Bronchial epithelial cell (primary cell): ENCODE measurements around the gene SNX32. TPM values are rescaled to one million over a fixed set of nuclear protein-coding genes. Genes with fewer than 3 reads are reported as not detected.

ENCODE experiments used
- DNase-seq: peaks from one replicate; pipeline ENCODE4 v3.0.0-alpha.2; 2010; ENCODE audit warnings: low read depth
- FAIRE-seq: peaks from 2 replicates; lab custom pipeline; 2011; peaks lifted over from hg19 to GRCh38; lab: Jason Lieb, UNC
- H3K27me3 ChIP-seq: 2 replicates; pipeline ENCODE4 v1.5.1; 2011; ENCODE audit warnings: low read length; ENCODE audit not compliant: control insufficient read depth, insufficient read depth
- H3K36me3 ChIP-seq: 2 replicates; pipeline ENCODE4 v1.5.1; 2011; ENCODE audit warnings: low read length; ENCODE audit not compliant: control insufficient read depth, insufficient read depth
- H3K4me3 ChIP-seq: 2 replicates; pipeline ENCODE4 v1.5.1; 2011; ENCODE audit warnings: mild to moderate bottlenecking, low read depth, low read length, control low read depth
- CTCF ChIP-seq: IDR thresholded peaks from 2 replicates; pipeline ENCODE4 v1.5.1; 2011; ENCODE audit warnings: mild to moderate bottlenecking, moderate library complexity, low read length, control low read depth, inconsistent platforms; ENCODE audit not compliant: insufficient read depth, severe bottlenecking
- total RNA-seq: library from RNA; depleted of rRNA; stranded (reverse); fragments of >200 nt; gene quantifications from 2 replicates; pipeline ENCODE4 v1.2.1, GENCODE V29; 2014

The SNX32 gene
- total RNA-seq, 1 donor from 2014 or later, result not detected

- DNase-seq, result no peak
- no peak overlapping the region for H3K4me3 ChIP-seq
- no peak for TF ChIP-seq CTCF
- FAIRE-seq, result no peak
- H3K27me3 ChIP-seq, result no peaks in the 10 kb centered on the region
- peaks cover 40% of the 10 kb centered on the region for H3K36me3 ChIP-seq
Measured at GRCh38 chr11:65862941-65863888, 29.5 kb downstream of the SNX32 start.

GRCh38 chr11:65863889-65864705 is 30.3 kb downstream of the SNX32 start:
- no peak overlapping the region for H3K4me3 ChIP-seq
- FAIRE-seq (no peak), DNase-seq (no peak)
- peaks cover 40% of the 10 kb centered on the region for H3K36me3 ChIP-seq
- TF ChIP-seq CTCF, result no peak
- H3K27me3 ChIP-seq, result no peaks in the 10 kb centered on the region

GRCh38 chr11:65864706-65865471 is 31.1 kb downstream of the SNX32 start:
- H3K4me3 ChIP-seq, result no peak overlapping the region
- no peak for DNase-seq
- TF ChIP-seq CTCF, result no peak
- no peaks in the 10 kb centered on the region for H3K27me3 ChIP-seq
- FAIRE-seq, result no peak
- peaks cover 40% of the 10 kb centered on the region for H3K36me3 ChIP-seq

GRCh38 chr11:65865550-65866172 is 31.9 kb downstream of the SNX32 start:
- TF ChIP-seq CTCF, result no peak
- H3K4me3 ChIP-seq, result no peak overlapping the region
- DNase-seq (no peak), FAIRE-seq (no peak)
- H3K36me3 ChIP-seq, result peaks cover 40% of the 10 kb centered on the region
- no peaks in the 10 kb centered on the region for H3K27me3 ChIP-seq

GRCh38 chr11:65866509-65867283 is 32.9 kb downstream of the SNX32 start:
- H3K36me3 ChIP-seq, result peaks cover 38% of the 10 kb centered on the region
- H3K27me3 ChIP-seq, result no peaks in the 10 kb centered on the region
- H3K4me3 ChIP-seq, result no peak overlapping the region
- no peak for FAIRE-seq
- no peak for DNase-seq
- no peak for TF ChIP-seq CTCF
